Measurements from ENCODE around the gene NECTIN1. TPM values are rescaled to one million over a fixed set of nuclear protein-coding genes. Genes with fewer than 3 reads are reported as not detected.

Gene NECTIN1
- total RNA-seq, 1 donor: 7.8 TPM

- peak; percentile 44 for DNase-seq (ENCODE audit: low read depth)
Observed at GRCh38 chr11:119721129-119722120, 7.6 kb downstream of the NECTIN1 start.

GRCh38 chr11:119720311-119720913 lies 8.6 kb downstream of the NECTIN1 start:
- no peak overlapping the region for H3K4me3 ChIP-seq (ENCODE audit: low read depth, low read length)
- peak; percentile 29 for DNase-seq (ENCODE audit: low read depth)
- no peak for TF ChIP-seq CTCF (IDR thresholded peaks at IDR 0.05; ENCODE audit: insufficient read depth, low read length)

More at GRCh38 chr11:119721129-119722120, 7.6 kb downstream of the NECTIN1 start:
- no peak overlapping the region for H3K4me3 ChIP-seq (ENCODE audit: low read depth, low read length)
- peak; percentile 49 for TF ChIP-seq CTCF (IDR thresholded peaks at IDR 0.05; ENCODE audit: insufficient read depth, low read length)

- no peak for TF ChIP-seq CTCF (IDR thresholded peaks at IDR 0.05; ENCODE audit: insufficient read depth, low read length)
- DNase-seq (ENCODE audit: low read depth): no peak
- no peak overlapping the region for H3K4me3 ChIP-seq (ENCODE audit: low read depth, low read length)
Observed at GRCh38 chr11:119717839-119718534, 11.0 kb downstream of the NECTIN1 start.

- H3K4me3 ChIP-seq (ENCODE audit: low read depth, low read length): no peak overlapping the region
- TF ChIP-seq CTCF (IDR thresholded peaks at IDR 0.05; ENCODE audit: insufficient read depth, low read length): no peak
- no peak for DNase-seq (ENCODE audit: low read depth)
Observed at GRCh38 chr11:119716582-119717498, 12.2 kb downstream of the NECTIN1 start.

- no peak for DNase-seq (ENCODE audit: low read depth)
- no peak overlapping the region for H3K4me3 ChIP-seq (ENCODE audit: low read depth, low read length)
- TF ChIP-seq CTCF (IDR thresholded peaks at IDR 0.05; ENCODE audit: insufficient read depth, low read length): no peak
Observed at GRCh38 chr11:119714590-119714989, 14.4 kb downstream of the NECTIN1 start.

- H3K4me3 ChIP-seq (ENCODE audit: low read depth, low read length): no peak overlapping the region
- no peak for TF ChIP-seq CTCF (IDR thresholded peaks at IDR 0.05; ENCODE audit: insufficient read depth, low read length)
- no peak for DNase-seq (ENCODE audit: low read depth)
Observed at GRCh38 chr11:119714189-119714588, 14.8 kb downstream of the NECTIN1 start.
